ENCODE data around the gene AADACL2.

- TF ChIP-seq POLR2AphosphoS5 (IDR thresholded peaks at IDR 0.05; ENCODE audit: low read depth, low read length) (no peak), TAF1 (IDR thresholded peaks at IDR 0.05; ENCODE audit: borderline replicate concordance, insufficient read depth, low read length) (no peak)
Measured at GRCh38 chr3:151726016-151726415, 7.7 kb upstream of the AADACL2 start.

Measured in PFSK-1 (cell line).